CD14-positive monocyte (primary cell): Measurements from ENCODE around the gene IL1RL1. TPM values are rescaled to one million over a fixed set of nuclear protein-coding genes. Genes with fewer than 3 reads are reported as not detected.

Experiments used
- DNase-seq, 3 donors: peaks; one replicate each; pipeline ENCODE4 v3.0.0-alpha.2; 2011 to 2022
- H2AFZ ChIP-seq: 2 replicates; pipeline ENCODE4 v1.6.0; 2012; ENCODE audit warnings: mild to moderate bottlenecking, low read depth, low read length, inconsistent platforms; ENCODE audit not compliant: insufficient read depth, poor library complexity, severe bottlenecking
- H3K27ac ChIP-seq, 2 donors: 1 replicate in 1 of 2; 2 replicates in 1 of 2; pipeline ENCODE4 v1.5.1; 2012 to 2013; ENCODE audit warnings: low read length in 2 of 2, control low read depth in 1 of 2, inconsistent platforms in 1 of 2, low read depth in 1 of 2, mild to moderate bottlenecking in 1 of 2
- H3K27me3 ChIP-seq, 2 donors: one replicate each; pipeline versions ENCODE4 v1.6.0 to v1.6.1; 2011 to 2013; ENCODE audit warnings: low read length in 2 of 2; ENCODE audit not compliant: control insufficient read depth in 2 of 2, insufficient read depth in 2 of 2
- H3K36me3 ChIP-seq, 2 donors: replicated peaks in 1 of 2; 1 replicate in 1 of 2; 2 replicates in 1 of 2; pipeline versions ENCODE4 v1.5.1 to v1.6.1; 2012 to 2013; ENCODE audit warnings: low read length in 2 of 2, control low read depth in 1 of 2, inconsistent platforms in 1 of 2, mild to moderate bottlenecking in 1 of 2; ENCODE audit not compliant: insufficient read depth in 2 of 2, control insufficient read depth in 1 of 2
- H3K4me1 ChIP-seq, 2 donors: 1 replicate in 1 of 2; 2 replicates in 1 of 2; pipeline versions ENCODE4 v1.5.1 to v1.6.1; 2012 to 2013; ENCODE audit warnings: low read length in 2 of 2, control low read depth in 1 of 2, inconsistent platforms in 1 of 2, mild to moderate bottlenecking in 1 of 2, moderate library complexity in 1 of 2; ENCODE audit not compliant: insufficient read depth in 2 of 2, control insufficient read depth in 1 of 2
- H3K4me2 ChIP-seq: replicated peaks from 2 replicates; pipeline ENCODE3; 2012; ENCODE audit warnings: low read length, moderate library complexity, mild to moderate bottlenecking; ENCODE audit not compliant: poor library complexity, severe bottlenecking; ENCODE audit errors: extremely low read depth
- H3K4me3 ChIP-seq, 3 experiments: fragments of 200-600 bp in 1 of 3; sonication (generic) in 1 of 3; replicated peaks in 1 of 3; 1 replicate in 2 of 3; 2 replicates in 1 of 3; pipeline ENCODE4 v1.5.1; 2011 to 2013; ENCODE audit warnings: low read length in 3 of 3, mild to moderate bottlenecking in 3 of 3, control low read depth in 2 of 3, low read depth in 2 of 3, inconsistent platforms in 1 of 3, moderate library complexity in 1 of 3
- H3K79me2 ChIP-seq: 2 replicates; pipeline ENCODE4 v1.6.0; 2012; ENCODE audit warnings: mild to moderate bottlenecking, control low read depth, inconsistent platforms, low read length, moderate library complexity; ENCODE audit not compliant: insufficient read depth
- H3K9ac ChIP-seq: 2 replicates; pipeline ENCODE4 v1.6.0; 2017; ENCODE audit warnings: low read length, mild to moderate bottlenecking; ENCODE audit not compliant: insufficient read depth, poor library complexity, severe bottlenecking
- H3K9me3 ChIP-seq, 2 donors: replicated peaks in 1 of 2; 1 replicate in 1 of 2; 2 replicates in 1 of 2; pipeline versions ENCODE4 v1.5.1 to v1.6.1; 2012 to 2013; ENCODE audit warnings: low read length in 2 of 2, control low read depth in 1 of 2; ENCODE audit not compliant: control insufficient read depth in 1 of 2, insufficient read depth in 1 of 2
- H4K20me1 ChIP-seq: 2 replicates; pipeline ENCODE4 v1.6.0; 2012; ENCODE audit warnings: mild to moderate bottlenecking, low read length, control low read depth, moderate library complexity; ENCODE audit not compliant: insufficient read depth
- H3K27ac Mint-ChIP-seq, 7 donors: one replicate each; pipeline ENCODE4 v1.8.0; 2020; ENCODE audit warnings: mild to moderate bottlenecking in 7 of 7, mixed read lengths in 7 of 7, moderate library complexity in 6 of 7, inconsistent platforms in 2 of 7
- H3K27me3 Mint-ChIP-seq, 3 donors: one replicate each; pipeline ENCODE4 v1.8.0; 2021 to 2022; ENCODE audit warnings: low read depth in 3 of 3, mild to moderate bottlenecking in 3 of 3, mixed read lengths in 3 of 3, moderate library complexity in 3 of 3, inconsistent platforms in 1 of 3
- H3K36me3 Mint-ChIP-seq, 2 donors: one replicate each; pipeline ENCODE4 v1.8.0; 2020; ENCODE audit warnings: mixed read lengths in 2 of 2, inconsistent platforms in 1 of 2, mild to moderate bottlenecking in 1 of 2
- H3K4me1 Mint-ChIP-seq: one replicate; pipeline ENCODE4 v1.8.0; 2020; ENCODE audit warnings: mild to moderate bottlenecking, mixed read lengths
- H3K4me3 Mint-ChIP-seq, 2 donors: one replicate each; pipeline ENCODE4 v1.8.0; 2020; ENCODE audit warnings: mild to moderate bottlenecking in 2 of 2, mixed read lengths in 2 of 2, moderate library complexity in 1 of 2
- H3K9me3 Mint-ChIP-seq, 7 donors: one replicate each; pipeline ENCODE4 v1.8.0; 2020 to 2022; ENCODE audit warnings: mixed read lengths in 7 of 7, mild to moderate bottlenecking in 6 of 7, moderate library complexity in 6 of 7, inconsistent platforms in 2 of 7
- CTCF ChIP-seq: fragments of 200-600 bp; IDR thresholded peaks from one replicate; pipeline ENCODE4 v1.8.0; 2022; ENCODE audit warnings: antibody characterized with exemption, mild to moderate bottlenecking
- WGBS: methylation state at CpG from one replicate; pipeline ENCODE4 v1.1.5; 2013; ENCODE audit warnings: missing lambda C conversion rate; ENCODE audit not compliant: insufficient coverage; 5-methylcytosine and 5-hydroxymethylcytosine counted together
- intact Hi-C, 2 donors: fragments of 100-400 bp; cut with micrococcal nuclease; formaldehyde crosslinking; loops; one replicate each; pipeline versions ENCODE4 v1.15.0 to v1.15.1; 2023
- polyA plus RNA-seq, 3 donors: library from polyadenylated mRNA; depleted of rRNA in 1 of 3; unstranded in 2 of 3; stranded (reverse) in 1 of 3; fragments of 300-500 nt in 2 of 3; fragments of >200 nt in 1 of 3; fragmentation: Illumina TruSeq in 2 of 3; gene quantifications; 1 replicate in 2 of 3; 2 replicates in 1 of 3; pipeline ENCODE4 v1.2.3, GENCODE V29; 2012 to 2021

IL1RL1 gene
- polyA plus RNA-seq, 3 donors = not detected

GRCh38 chr2:102346381-102347130, 35.2 kb downstream of the IL1RL1 start:
- DNase-seq = no peak
- Histone ChIP-seq H3K27me3 (peaks cover 2 to 12% of the 10 kb centered on the region in 2 donors), H2AFZ (no peak overlapping the region), H3K27ac (no peak overlapping the region), H3K9me3 (no peaks in the 10 kb centered on the region), H3K4me1 (no peaks in the 10 kb centered on the region), H3K9ac (no peak overlapping the region), H3K4me2 (no peak overlapping the region), H4K20me1 (no peaks in the 10 kb centered on the region), H3K4me3 (no peak overlapping the region), H3K79me2 (no peaks in the 10 kb centered on the region), H3K36me3 (no peaks in the 10 kb centered on the region)
- no peaks in the 10 kb centered on the region for H3K4me1 Mint-ChIP-seq
- H3K27me3 Mint-ChIP-seq = peaks cover 2 to 15% (median 10%) of the 10 kb centered on the region in 3 donors
- intact Hi-C loops = no loop called here
- H3K36me3 Mint-ChIP-seq = no peaks in the 10 kb centered on the region
- H3K9me3 Mint-ChIP-seq = no peaks in the 10 kb centered on the region
- peak overlapping the region in 1 of 2 donors; percentile 23 for H3K4me3 Mint-ChIP-seq
- H3K27ac Mint-ChIP-seq = no peak overlapping the region
- TF ChIP-seq CTCF = no peak
- 100% methylated on average over 1 of the region's 7 CpGs for WGBS

GRCh38 chr2:102350137-102350793, 38.9 kb downstream of the IL1RL1 start:
- H3K36me3 ChIP-seq = no peaks in the 10 kb centered on the region
- no peak for DNase-seq
- H3K79me2 ChIP-seq = no peaks in the 10 kb centered on the region
- H2AFZ ChIP-seq = no peak overlapping the region
- H3K27ac Mint-ChIP-seq = no peak overlapping the region
- intact Hi-C loops = no loop called here
- H3K4me3 Mint-ChIP-seq = no peak overlapping the region
- no peak overlapping the region for H3K4me3 ChIP-seq
- no peak for TF ChIP-seq CTCF
- peaks cover 7 to 15% of the 10 kb centered on the region in 2 donors for H3K27me3 ChIP-seq
- H3K9me3 ChIP-seq = no peaks in the 10 kb centered on the region
- H3K4me1 ChIP-seq = peaks cover under 1 to 2% of the 10 kb centered on the region in 2 donors
- H4K20me1 ChIP-seq = no peaks in the 10 kb centered on the region
- peaks cover 1% of the 10 kb centered on the region for H3K4me1 Mint-ChIP-seq
- H3K27ac ChIP-seq = no peak overlapping the region
- no peaks in the 10 kb centered on the region for H3K9me3 Mint-ChIP-seq
- no peak overlapping the region for H3K4me2 ChIP-seq
- peaks cover 16 to 28% (median 21%) of the 10 kb centered on the region in 3 donors for H3K27me3 Mint-ChIP-seq
- no peaks in the 10 kb centered on the region for H3K36me3 Mint-ChIP-seq
- WGBS = 100% methylated on average over 1 of the region's 1 CpG
- no peak overlapping the region for H3K9ac ChIP-seq
